HEK293 (cell line): ENCODE data around the gene MMS19.

ENCODE experiments used
- BCL11A ChIP-seq: fragments of 450-650 bp; formaldehyde crosslinking; IDR thresholded peaks from 2 replicates; pipeline ENCODE4 v1.5.1; 2016; ENCODE audit warnings: low read depth, missing biosample characterization, missing genetic modification characterization
- CTCF ChIP-seq: fragments of 450-650 bp; formaldehyde crosslinking; IDR thresholded peaks from 2 replicates; pipeline ENCODE4 v1.5.1; 2016; ENCODE audit warnings: missing biosample characterization, missing genetic modification characterization
- PRDM1 ChIP-seq: fragments of 450-650 bp; formaldehyde crosslinking; IDR thresholded peaks from 2 replicates; pipeline ENCODE4; 2016; ENCODE audit warnings: missing biosample characterization, missing genetic modification characterization
- REST ChIP-seq: fragments of 450-650 bp; formaldehyde crosslinking; IDR thresholded peaks from 2 replicates; pipeline ENCODE4 v1.5.1; 2016; ENCODE audit warnings: missing biosample characterization, missing genetic modification characterization
- TRIM28 ChIP-seq: IDR thresholded peaks from 2 replicates; pipeline ENCODE4 v1.6.1; 2011; ENCODE audit warnings: low read length, control low read depth, borderline replicate concordance
- YY1 ChIP-seq: fragments of 450-650 bp; formaldehyde crosslinking; IDR thresholded peaks from 2 replicates; pipeline ENCODE4 v1.5.1; 2018; ENCODE audit warnings: missing biosample characterization, missing genetic modification characterization
- ZBTB11 ChIP-seq: fragments of 450-650 bp; formaldehyde crosslinking; conservative IDR thresholded peaks from 2 replicates; pipeline ENCODE4 v1.5.1; 2016; ENCODE audit warnings: low read depth, missing biosample characterization, missing genetic modification characterization
- ZBTB7A ChIP-seq: fragments of 450-650 bp; formaldehyde crosslinking; IDR thresholded peaks from 2 replicates; pipeline ENCODE4 v1.5.1; 2016; ENCODE audit warnings: low read depth, missing biosample characterization, missing genetic modification characterization
- ZNF121 ChIP-seq: fragments of 450-650 bp; formaldehyde crosslinking; IDR thresholded peaks from 2 replicates; pipeline ENCODE4 v1.5.1; 2016; ENCODE audit warnings: missing biosample characterization, missing genetic modification characterization
- ZNF175 ChIP-seq: fragments of 450-650 bp; formaldehyde crosslinking; IDR thresholded peaks from 2 replicates; pipeline ENCODE4 v1.5.1; 2016; ENCODE audit warnings: missing biosample characterization, missing genetic modification characterization
- ZNF248 ChIP-seq: fragments of 450-650 bp; formaldehyde crosslinking; IDR thresholded peaks from 2 replicates; pipeline ENCODE4 v1.5.1; 2017; ENCODE audit warnings: missing biosample characterization, missing genetic modification characterization
- ZNF48 ChIP-seq: fragments of 450-650 bp; formaldehyde crosslinking; IDR thresholded peaks from 2 replicates; pipeline ENCODE4 v1.5.1; 2016; ENCODE audit warnings: missing biosample characterization, missing genetic modification characterization
- ZNF549 ChIP-seq: fragments of 450-650 bp; IDR thresholded peaks from 2 replicates; pipeline ENCODE4 v1.5.1; 2018; ENCODE audit warnings: missing biosample characterization, missing genetic modification characterization, mild to moderate bottlenecking, inconsistent platforms, moderate library complexity
- ZNF701 ChIP-seq: fragments of 450-650 bp; formaldehyde crosslinking; IDR thresholded peaks from 2 replicates; pipeline ENCODE4 v1.5.1; 2016; ENCODE audit warnings: missing biosample characterization, missing genetic modification characterization

- TF ChIP-seq ZNF121 (tag by site-specific recombination) (no peak), REST (tag by site-specific recombination) (no peak), CTCF (no peak), ZNF175 (no peak), YY1 (tag by site-specific recombination) (no peak), ZNF48 (tag by site-specific recombination) (no peak), TRIM28 (no peak), ZNF248 (no peak), ZNF549 (tag by site-specific recombination) (no peak), BCL11A (tag by site-specific recombination) (no peak), PRDM1 (tag by site-specific recombination) (no peak), ZBTB11 (tag by site-specific recombination) (no peak), ZBTB7A (tag by site-specific recombination) (no peak), ZNF701 (tag by site-specific recombination) (no peak)
Measured at GRCh38 chr10:97456686-97457065, 41.5 kb downstream of the MMS19 start.
